Limb (tissue), 2 donors: ENCODE data around the gene ALK.
"Not testable (repeated sequence)": the region's sequence is repeated elsewhere in the genome, so short reads cannot be mapped to it uniquely, and the experiment has no call there.

Experiments used
- DNase-seq, 2 donors: peaks; one replicate each; pipeline ENCODE4 v3.0.0-alpha.2; 2016; ENCODE audit errors: extremely low spot score in 2 of 2

Gene ALK

DNA sequence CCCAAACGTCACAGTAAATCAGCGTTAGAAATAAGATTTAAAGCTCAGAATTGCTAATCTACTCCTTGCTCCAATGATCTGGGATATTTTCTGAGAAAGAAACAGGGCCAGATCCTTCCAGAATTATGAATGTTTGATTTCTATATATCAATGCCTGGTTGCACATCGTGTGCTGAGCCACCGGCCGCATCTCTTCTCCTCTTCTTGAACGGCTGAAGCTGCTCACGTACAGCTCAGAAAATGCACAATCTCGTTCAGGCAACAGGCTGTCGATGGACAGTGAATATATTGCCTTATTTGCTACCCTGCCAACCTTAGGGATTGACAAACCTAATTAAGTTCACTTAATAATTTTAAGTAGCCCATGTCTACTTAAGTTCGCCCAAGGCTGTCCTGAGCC lies 636.7 kb downstream of the ALK start:
- no peak for DNase-seq

DNA sequence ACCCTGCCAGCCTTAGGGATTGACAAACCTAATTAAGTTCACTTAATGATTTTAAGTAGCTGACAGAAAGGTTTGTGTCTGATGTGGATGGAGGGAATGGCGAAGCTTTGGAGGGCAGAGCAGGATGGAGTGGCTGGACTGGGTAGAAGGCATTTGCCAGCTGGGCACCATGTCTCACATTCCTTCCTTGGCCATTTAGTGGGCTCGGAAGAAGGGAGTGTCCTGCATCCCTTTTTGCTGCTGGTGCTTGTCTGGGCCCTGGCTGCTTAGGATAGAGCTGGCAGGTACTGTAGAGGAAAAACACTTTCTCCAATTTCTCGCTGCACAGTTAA lies 639.5 kb downstream of the ALK start:
- DNase-seq, result no peak

DNA sequence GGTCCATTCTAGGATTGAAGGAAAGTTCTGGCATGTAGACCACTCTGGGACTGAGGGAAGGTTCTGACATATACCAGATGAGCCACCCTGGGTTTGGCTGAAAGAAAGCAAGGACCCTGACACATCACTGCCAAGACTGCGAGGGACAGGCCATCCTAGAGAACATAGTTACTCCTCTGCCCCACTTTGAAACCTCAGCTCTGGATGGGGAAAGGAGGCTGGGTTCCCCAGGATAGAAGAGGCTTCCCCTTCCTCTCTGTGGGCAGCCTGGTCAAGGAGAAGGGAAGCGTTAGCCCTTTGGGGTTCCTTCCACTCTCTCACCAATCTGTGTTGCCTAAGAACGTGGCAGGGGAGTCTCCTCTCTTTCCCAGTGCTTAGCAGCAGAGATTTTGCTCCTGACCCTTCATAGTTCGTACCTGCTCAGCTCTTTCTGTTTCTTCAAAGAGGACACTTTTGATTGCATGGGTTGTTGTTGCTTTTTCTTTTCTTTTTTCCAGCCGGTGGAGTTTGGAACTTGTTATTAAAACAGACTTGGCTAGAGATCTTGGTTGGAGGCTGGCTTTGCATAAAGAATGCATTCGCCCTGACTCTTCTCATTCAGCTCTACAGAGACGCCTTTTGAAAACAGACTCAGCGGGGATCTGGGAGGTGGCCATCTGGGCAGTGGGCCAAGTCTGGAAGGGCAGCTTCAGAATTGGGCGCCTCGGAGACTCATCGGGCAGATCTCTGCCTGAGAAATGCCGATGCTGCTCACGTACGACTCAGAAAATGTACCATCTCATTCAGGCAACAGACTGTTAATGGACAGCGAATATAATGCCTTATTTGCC lies 640.1 kb downstream of the ALK start:
- peak in 1 of 2 donors; percentile 83 for DNase-seq

DNA sequence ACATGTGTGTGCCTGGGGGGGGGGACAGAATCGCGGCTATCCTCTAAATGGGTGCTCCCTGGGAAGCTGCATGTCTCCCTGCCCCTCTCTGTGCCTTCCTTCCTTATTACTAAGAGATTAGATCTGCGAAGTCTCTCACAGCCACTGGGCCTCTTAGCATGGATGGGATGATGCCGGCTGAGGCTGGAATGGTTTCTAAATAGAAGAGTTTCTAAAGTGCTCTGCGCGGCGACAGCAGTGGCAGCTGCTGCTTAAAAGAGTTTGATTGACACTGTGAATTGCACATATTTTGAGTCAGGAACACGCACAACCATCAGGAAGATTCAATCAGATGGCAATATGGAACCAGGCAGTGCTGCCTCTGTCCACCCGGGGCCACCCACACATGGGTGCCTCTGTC lies 642.4 kb downstream of the ALK start:
- no peak for DNase-seq

DNA sequence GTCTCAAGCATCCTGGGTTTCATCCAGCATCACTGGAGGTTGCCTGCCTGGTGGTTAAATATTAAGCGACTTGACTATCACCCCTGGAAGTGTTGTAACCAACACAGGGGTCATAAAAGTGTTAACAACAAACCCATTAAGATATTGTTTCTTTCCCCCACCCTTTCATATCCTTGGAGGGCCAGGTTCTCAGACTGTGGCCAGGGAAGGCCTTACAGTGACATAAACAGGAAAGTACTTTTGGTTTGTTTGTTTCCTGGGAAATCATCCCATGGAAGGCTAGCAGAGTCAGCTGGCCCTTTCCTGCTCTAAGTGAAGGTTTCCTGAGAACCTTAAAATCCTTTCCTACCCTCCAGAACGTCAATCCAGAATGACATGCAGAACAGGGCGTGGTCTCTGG lies 645.2 kb downstream of the ALK start:
- no peak for DNase-seq

DNA sequence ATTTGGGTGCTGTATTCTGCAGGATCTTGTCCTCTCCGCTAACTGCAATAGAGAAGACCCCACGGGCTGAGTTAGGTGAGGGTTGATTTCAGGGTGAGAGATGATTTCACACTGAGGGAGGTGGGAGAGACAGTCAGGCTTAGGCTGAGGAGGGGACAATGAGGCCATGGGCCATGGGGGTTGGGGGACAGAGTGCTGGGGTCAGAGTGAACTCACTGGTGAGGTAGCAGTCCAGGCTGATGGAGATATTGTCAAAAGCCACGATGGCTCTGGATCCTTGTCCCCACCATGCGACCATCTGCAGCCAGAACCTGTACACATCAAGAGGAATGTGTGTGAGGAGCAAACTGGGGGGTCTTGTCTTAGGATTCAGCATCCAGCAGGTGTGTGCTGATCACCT lies 646.2 kb downstream of the ALK start:
- no peak for DNase-seq

DNA sequence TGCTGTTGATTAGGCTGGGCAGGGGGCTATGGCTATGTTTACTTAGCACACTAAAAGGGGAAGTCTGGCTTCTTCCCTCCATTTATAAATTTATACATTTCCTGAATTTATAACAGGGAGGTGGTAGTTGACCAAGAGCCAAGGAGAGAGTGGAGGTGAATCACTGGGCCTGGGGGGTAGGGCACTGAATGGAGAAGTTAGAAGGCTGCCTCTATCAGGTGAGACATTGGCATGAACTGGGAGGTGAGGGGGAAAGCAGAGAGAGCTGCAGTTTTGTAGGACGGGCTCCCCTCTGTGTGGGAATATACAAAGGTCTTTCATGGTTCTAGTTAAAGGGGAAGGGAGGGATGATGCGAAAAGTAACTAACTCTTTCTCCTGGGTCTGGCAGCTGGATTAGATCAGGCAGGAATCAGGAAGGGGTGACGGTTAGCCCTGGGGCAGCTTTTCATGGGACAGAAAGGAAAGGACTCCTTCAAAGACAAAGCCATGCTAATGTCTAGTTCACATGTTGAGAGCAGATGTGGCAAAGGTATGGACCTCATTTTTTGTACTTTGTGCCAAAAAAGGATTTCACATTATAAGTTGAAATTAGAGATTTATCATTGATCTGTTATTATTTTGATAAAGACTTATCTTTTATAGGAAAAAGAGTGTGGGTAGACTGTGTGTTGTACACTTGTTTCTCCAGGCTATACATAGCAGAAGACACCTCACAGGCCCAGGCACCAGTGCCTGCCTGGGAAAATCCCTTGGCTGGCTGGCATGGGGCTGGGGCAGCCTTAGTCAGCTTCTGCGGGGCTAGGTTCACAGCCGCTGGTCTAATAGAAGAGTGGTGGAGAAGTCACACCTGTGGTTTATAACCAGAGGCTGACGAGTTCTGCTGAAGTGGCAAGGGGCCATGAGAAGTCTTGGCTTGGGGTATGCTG lies 647.4 kb downstream of the ALK start:
- DNase-seq, result no peak

DNA sequence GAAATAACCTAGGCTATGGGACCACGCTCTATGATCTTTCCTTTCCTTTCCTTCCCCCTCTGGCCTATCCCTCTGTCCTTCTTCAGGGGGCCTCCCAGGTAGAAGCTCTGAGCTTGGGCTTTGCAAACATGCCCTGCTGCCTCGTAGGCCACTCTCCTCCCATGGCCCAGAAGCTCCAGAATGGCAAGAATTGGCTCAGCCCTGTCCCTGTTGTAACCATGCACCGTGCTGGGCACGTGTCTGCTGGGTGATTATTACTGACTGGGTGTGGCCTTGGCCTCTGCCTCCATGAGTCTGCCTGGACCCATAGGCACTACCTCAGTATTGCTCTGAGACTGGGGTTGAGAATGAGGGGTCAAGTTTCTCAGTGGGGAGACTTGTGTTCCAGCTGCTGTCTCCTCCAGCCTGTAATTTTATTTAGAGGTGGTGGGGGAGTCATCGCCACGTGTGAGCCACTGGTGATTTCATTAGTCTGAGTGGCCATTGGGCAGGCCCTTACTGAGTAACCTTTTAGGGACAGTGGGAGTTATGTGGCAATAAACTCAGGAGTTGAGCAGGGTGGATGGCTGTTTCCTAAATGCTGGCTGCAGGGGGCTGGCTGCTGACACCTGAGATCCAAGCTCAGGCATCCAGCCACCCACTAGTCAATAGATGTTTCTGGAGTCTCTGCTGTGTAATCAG lies 648.2 kb downstream of the ALK start:
- no peak for DNase-seq

DNA sequence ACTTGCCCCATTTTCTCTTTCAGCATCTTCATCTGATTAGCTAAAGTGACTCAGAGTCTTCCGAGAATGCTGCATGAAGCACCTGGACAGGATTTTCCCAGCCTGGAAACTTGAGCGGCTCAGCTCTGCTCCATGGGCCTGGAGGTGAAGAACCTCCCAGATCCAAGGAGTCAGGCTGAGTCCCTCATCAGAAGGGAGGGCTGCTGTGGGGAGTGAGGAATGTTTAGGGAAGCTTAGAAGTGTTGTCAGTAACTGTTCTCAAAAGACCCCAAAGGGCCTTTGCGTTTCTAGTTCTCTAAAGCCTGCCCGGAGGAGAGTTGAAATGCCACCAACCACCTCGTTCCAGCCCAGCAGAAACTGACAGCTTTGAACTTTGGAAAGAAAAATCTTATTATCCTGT lies 649.1 kb downstream of the ALK start:
- no peak for DNase-seq

DNA sequence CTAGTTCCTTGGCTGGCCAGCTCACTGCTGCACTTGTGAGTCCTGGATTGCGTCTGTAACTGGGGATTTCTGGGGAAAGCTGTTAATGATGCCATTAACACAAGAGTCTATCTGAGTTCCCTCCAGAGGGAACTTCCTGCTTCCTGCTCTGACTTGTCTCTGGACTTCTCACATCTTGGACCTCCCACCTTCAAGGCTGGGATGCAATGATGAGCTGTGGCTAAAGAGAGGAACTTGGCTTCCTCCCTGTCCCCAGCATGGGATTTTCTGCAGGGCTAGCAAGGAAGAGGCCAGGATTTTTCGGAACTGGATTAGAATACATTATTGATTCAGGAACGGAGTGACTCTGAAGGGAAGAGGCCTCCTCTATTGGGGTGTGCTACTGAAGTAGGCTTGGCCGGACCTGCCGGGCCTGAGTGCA lies 650.7 kb downstream of the ALK start:
- peak in 1 of 2 donors; percentile 4 for DNase-seq

DNA sequence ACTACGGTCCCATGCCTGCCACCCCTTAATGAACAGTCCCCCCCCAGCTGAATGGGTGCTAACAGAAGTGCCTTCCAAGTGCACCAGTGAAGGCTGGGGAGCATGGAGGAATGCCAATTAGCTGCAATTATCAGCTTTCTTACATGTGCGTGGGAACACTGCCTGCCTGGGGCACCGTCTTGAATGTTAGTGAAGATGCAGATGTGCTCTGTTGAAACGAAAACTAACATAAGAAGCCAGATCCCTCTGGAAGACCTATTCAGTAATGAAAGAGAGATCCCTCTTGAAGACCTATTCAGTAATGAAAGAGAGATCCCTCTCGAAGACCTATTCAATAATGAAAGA lies 651.6 kb downstream of the ALK start:
- DNase-seq, result no peak

DNA sequence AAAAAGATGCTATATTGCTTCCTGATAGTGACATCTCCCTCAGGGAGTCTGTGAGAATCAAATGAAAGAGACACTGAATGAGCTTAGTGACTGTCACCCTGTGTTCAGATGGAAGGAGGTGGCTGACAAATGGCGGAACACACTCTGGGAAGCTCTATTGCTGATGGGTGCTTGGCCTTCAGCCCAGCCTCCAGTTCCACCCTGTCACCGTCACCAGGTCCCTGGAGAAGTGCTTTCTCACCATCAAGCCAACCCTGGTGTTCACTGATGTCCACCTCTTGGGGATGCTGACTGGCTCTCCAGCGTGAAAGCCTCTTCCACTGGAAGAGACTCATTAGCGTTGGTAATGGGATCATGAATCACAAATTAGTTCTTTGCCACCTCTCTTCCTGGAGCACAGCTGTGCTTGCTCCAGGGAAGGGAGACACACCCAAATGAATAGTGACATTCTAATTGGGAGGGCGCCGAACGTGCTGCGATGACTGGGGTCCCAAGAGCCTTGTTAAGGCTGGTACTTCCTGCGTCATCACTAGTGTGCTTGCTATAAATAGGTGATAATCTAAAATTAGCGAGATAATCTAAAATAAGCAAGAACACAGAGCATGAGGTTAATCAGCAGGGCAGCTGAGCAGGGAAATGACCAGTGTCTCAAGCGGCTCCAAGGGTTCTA lies 652.2 kb downstream of the ALK start:
- no peak for DNase-seq

DNA sequence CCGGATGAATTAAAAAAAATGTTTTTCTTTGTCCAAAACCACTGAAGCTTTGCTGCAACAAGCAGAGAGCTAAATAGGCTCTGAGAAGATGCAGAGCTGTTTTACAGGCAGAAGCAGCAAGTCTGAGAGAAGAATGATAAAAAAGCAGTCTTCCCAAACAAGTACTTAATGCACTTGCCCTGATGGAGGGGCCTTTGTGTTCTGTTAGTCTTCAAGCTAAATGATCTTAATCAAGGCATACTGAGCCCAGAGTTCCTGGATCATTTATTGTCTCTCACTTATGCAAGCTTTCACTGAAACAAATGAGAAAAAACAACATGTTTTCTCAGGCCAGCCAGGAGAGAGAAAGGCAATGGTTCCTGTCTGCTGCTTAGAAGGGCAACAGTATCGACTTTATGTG lies 653.7 kb downstream of the ALK start:
- no peak for DNase-seq

DNA sequence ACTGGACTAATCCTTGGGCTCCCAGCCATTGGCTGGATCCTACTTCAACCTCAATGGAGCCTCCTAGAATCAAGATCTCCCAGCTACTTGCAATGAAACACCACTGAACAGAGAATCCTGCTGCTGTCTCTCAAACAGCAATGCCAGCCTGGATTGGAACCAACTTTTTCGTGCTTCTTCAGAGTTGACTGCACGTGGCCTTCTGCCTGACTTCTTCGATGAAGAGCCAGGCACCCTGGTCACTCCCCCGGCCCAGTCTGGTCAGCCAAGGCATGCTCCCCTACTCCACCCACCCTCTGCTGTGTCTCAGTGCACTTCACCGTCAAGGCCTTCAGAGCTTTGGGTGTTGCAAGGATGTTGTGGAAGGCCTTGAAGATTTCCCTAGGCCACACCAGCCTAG lies 657.5 kb downstream of the ALK start:
- no peak for DNase-seq

DNA sequence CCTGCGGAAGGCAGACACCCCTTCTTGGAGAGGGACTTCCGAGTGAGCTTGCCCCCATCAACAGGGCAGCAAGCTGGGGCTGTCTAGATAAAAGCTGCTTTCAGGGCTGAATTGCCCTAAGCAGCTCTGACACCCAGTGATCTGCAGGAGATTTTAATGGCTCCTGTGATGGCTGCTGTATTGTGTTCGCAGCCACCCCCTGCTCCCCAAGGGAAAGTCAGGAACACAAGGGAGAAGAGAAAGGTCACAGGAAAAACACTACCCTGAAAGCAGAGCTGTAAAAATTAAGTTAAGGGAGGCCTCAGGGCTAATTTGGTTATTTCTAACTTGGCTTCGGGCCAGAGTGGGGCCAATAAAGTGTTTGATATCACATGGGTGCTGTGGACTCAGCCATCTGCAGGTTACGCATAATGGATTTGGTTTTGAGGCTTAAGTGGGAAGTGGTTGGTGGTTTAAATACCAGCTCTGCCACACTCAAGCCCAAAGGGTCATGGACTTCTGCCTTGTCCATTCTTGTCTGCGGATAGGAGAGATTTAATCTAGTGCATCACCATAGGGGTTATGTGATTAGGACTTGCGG lies 658.6 kb downstream of the ALK start:
- DNase-seq, result no peak

DNA sequence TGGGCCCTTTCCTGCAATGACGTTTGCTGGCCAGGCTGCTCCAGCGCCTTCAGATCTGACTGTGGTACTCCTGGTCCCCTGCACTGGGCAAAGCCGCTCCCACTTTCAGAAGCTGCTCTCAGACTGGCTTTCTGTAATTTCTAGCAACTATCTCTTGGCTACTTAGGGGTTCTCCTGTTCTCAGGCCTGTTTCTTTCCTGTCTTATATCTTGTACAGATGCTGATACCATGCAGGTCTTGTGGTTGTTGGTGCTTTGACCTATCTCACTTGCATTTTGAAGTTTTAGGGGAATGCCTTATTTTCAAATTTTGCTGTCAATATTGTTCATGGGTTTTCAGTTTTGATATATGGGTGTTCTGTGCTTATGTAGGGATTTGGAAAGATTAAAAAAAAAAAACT lies 660.4 kb downstream of the ALK start:
- DNase-seq, result no peak

DNA sequence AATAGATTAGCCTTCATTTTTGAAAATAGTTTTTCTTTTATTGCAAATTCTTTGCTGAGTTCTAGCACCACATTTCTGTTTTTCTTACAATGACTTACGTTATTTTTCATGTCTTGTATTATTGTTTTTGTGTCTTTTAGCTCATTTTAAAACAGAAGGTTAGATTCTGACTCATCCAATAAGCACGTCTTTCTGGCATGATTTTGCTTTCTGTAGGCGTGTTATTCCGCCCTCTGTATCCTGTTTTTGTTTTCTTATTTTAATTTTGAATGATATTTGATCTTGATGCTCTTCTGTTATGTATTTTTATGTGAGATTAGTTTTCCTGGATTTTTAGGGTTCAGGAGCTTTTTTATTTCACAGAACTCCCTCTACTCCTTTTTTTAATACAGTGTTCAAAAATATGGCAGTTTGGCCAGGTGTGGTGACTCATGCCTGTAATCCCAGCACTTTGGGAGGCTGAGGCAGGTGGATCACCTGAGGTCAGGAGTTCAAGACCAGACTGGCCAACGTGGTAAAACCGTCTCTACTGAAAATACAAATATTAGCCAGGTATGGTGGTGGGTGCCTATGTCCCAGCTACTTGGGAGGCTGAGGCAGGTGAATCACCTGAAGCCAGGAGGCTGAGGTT lies 661.1 kb downstream of the ALK start:
- DNase-seq, result no peak

DNA sequence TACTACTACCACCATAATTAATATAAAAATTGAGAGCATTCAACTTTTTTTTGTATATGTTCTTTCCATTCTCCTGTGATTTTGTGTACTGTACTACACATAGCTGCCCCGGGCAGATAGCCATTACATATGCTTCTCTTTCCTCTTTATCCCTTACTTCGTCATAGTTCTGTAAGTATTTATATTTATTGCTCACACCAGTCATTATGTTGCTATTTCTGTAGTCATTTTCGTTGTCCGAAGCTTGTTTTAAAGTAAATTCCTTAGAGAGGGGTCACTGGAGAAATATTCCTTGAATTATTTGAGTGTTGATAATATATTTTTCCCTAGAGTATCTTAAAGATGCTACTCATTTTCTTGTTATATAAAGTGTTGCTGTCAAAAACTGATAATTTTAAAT lies 662.2 kb downstream of the ALK start:
- no peak for DNase-seq

DNA sequence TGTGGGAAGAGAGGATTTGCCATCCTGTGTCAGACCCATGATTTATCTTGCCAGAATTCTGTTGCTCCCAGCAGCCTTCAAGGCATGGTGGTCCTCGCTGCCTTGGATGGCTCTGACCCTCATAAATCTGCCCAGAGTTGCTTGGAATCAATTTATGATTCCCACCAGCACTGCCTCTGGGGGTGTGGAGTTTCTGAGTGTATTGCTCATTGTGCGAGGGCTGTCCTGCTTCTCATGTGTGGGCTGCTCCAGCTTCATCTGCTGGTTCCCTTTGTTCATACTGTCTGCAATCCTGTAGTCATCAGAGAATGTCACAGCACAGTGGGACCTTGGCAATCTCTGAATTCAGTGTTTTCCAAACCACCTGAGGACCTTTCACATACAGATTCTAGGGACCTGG lies 666.4 kb downstream of the ALK start:
- DNase-seq, result no peak

DNA sequence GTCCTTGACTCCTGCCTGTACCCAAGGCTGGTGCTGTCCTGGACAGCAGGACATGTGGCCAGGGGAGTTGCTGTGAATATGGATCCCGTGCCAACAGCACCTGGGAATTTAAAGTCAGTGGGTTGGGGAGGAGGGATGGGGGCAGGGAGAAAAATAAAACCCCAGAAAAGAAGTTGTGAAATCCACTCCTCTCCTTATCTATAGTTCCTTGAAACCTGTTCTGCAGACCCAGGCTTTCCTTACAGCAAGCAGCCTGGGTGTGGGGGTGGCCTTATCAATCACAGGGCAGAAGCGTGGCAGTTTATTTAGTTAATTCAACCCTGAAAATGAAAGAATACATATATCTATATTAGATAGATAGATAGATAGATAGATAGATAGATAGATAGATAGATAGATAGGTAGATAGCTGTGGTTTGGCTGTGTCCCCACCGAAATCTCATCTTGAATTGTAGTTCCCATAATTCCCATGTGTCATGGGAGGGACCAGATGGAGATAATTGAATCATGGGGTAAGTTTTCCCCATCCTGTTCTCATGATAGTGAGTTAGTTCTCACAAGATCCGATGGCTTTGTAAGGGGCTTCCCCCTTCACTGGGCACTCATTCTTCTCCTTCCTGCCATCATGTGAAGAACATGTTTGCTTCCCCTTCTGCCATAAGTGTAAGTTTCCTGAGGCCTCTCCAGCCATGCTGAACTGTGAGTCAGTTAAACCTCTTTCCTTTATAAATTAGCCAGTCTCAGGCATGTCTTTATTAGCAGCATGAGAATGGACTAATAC lies 667.7 kb downstream of the ALK start:
- not testable (repeated sequence) for DNase-seq
